GM21447 (cell line): ENCODE results near the gene PPFIA3.
"Not testable (repeated sequence)": the region's sequence is repeated elsewhere in the genome, so short reads cannot be mapped to it uniquely, and the experiment has no call there.

Experiments
- ATAC-seq: cut with Tn5 transposase; IDR thresholded peaks from one replicate; pipeline ENCODE4 v1.9.1; 2021; ENCODE audit not compliant: unreplicated experiment

The PPFIA3 gene

DNA sequence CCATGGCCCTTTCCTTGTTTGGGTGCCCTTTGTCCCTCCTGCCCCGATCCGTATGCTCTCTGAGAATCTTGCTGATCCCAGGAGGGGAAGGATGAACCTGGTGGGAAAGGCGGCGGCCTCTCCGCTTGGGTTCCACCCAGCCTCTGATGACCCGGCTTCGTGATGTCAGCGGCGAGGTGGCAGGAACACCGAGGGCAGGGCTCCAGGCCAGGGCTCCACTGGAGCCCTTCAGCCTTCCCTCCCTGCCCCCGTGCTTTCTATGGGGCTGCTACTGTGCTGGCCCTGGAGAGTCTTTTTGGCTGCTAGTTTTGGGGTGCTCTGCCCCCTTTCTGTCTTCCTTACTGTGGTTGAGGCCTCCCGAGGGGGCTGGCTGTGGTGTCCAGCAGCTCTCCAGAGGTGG is 17.0 kb upstream of the PPFIA3 start:
- no peak for ATAC-seq

DNA sequence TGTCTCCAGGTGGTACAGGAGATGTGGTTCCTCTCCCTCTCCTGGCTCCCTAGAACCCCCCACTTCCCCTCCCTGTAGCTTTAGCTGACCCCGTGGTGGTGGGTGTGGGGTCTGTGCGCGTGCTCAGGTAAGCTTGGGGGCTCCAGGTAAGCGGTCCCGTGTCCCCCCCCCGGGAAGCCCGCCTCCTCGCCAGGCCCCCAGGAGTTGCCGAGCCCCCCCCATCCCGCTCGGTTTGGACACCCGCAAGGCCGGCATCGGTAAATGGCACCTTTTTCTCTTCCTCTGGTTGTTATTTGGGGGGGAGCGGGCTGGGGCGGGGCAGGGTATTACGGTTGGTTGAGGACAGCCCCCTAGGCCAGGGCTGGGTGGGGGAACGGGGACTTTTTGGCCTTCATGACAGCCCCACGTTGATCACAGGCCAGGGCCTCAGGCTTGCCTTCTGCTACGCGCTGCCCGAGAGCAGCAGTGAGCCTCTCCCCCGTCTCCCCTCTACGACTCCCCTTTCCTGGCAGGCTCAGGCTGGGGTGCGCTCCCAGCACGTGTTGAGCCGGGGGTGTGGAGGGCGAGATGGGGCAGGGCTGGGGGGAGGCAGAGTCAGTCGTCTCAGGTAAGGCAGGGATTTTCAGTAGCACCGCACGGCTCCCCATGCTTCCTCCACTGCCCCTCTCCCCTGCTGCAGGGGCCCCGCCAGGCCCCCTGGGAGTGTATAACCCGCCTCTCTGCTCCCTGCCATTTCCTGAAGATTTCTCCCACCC is 15.8 kb upstream of the PPFIA3 start:
- no peak for ATAC-seq

- ATAC-seq, result no peak
Observed at GRCh38 chr19:49104229-49104864, 15.0 kb upstream of the PPFIA3 start.

DNA sequence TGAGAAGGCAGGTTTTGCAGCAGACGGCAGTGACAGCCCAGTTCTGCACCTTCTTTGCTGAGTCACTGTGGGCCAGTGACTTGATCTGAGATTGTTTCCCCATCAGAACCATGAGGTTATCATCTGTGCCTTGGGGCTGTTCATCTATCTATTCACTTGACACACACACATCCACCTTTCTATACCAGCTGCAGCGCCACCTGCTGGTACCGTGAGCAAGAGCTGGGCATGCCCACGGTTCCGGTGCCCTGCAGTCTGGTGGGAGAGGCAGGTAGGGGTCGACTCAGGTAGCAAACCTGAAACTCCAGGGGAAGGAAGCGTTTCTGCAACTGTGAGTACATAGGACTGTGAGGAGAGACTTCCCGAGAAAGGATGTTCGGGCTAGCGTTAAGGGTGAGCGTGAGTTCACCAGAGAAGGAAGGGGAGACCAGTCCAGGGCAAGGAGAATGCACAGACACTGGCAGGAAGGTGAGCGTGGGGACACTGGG is 12.7 kb upstream of the PPFIA3 start:
- ATAC-seq, result no peak

DNA sequence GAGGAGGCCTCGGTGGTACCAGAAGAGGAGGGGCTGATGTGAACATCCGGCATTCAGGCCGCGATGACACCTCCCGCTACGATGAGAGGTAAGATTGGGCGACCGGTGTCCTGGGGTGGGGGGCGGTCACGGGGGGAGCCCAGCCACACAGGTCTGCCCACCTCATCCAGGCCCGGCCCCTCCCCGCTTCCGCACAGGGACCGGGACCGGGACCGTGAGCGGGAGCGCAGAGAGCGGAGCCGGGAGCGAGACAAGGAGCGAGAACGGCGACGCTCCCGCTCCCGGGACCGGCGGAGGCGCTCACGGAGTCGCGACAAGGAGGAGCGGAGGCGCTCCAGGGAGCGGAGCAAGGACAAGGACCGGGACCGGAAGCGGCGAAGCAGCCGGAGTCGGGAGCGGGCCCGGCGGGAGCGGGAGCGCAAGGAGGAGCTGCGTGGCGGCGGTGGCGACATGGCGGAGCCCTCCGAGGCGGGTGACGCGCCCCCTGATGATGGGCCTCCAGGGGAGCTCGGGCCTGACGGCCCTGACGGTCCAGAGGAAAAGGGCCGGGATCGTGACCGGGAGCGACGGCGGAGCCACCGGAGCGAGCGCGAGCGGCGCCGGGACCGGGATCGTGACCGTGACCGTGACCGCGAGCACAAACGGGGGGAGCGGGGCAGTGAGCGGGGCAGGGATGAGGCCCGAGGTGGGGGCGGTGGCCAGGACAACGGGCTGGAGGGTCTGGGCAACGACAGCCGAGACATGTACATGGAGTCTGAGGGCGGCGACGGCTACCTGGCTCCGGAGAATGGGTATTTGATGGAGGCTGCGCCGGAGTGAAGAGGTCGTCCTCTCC is 11.5 kb upstream of the PPFIA3 start:
- ATAC-seq, result no peak

DNA sequence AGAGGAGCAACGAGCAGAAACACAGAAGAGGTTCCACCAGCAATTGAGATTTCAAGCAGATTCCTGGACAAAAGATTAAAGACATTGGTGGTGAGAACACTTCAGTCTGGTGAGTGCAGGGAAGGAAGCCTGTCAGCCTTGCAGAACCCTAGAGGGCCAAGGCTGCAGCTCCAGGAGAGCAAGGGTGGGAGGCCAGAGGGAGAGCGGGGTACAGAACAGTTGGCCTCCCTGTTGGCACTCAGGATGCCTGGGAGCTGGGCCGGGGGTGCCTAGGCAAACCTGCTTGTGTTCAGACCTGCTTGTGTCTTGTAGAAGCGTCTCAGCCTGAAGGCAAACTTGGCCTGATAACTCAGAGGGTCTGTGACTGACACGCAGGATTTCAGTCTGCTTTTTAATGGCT is 10.3 kb upstream of the PPFIA3 start:
- ATAC-seq, result no peak

GRCh38 chr19:49109569-49110233 is 9.6 kb upstream of the PPFIA3 start:
- ATAC-seq, result no peak

DNA sequence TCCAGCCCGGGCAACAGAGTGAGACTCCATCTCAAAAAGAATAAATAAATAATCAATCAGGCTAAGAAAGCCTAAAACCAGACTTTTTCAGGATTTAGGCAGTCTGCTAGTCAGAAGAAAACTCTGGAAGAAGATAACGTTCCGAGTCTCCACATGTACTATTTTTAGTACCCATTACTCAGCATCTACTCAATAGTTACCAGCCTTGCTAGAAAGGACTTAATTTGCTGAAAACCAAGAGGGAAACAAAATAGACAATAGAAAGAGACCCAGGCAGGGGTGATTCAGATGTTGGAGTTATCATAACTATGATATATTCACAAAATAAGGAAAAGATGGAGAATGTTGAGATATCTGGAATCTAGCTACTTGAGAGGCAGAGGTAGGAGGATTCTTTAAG is 8.8 kb upstream of the PPFIA3 start:
- no peak for ATAC-seq

- no peak for ATAC-seq
Observed at GRCh38 chr19:49111218-49111998, 7.9 kb upstream of the PPFIA3 start.

GRCh38 chr19:49113762-49114629 is 5.3 kb upstream of the PPFIA3 start, which contains the start of gene LIN7B:
Gene LIN7B (plus strand): TSS chr19:49114370. CDS start chr19:49114405, 35 bp downstream.
- ATAC-seq, result peak; percentile 46

- no peak for ATAC-seq
Observed at GRCh38 chr19:49114630-49115363, 4.5 kb upstream of the PPFIA3 start.

DNA sequence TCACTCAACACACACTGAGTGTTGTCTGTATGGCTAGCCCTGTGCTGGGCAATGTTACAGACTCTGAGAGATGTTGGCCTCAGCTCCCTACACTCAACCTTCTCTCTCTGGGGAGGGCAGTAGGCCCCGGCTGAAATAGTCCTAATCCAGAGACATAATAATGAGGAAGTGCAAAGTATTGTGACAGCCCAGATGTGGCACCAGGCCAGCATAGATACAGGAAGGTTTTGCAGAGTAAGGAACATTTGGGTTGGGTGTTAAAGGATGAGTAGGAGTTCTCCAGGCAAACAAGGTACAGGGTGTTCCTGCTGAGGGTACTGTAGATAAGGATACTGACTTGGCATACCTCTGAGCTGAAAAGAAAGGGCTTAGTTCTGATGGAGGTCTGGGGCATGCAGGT is 2.8 kb upstream of the PPFIA3 start:
- ATAC-seq, result no peak

DNA sequence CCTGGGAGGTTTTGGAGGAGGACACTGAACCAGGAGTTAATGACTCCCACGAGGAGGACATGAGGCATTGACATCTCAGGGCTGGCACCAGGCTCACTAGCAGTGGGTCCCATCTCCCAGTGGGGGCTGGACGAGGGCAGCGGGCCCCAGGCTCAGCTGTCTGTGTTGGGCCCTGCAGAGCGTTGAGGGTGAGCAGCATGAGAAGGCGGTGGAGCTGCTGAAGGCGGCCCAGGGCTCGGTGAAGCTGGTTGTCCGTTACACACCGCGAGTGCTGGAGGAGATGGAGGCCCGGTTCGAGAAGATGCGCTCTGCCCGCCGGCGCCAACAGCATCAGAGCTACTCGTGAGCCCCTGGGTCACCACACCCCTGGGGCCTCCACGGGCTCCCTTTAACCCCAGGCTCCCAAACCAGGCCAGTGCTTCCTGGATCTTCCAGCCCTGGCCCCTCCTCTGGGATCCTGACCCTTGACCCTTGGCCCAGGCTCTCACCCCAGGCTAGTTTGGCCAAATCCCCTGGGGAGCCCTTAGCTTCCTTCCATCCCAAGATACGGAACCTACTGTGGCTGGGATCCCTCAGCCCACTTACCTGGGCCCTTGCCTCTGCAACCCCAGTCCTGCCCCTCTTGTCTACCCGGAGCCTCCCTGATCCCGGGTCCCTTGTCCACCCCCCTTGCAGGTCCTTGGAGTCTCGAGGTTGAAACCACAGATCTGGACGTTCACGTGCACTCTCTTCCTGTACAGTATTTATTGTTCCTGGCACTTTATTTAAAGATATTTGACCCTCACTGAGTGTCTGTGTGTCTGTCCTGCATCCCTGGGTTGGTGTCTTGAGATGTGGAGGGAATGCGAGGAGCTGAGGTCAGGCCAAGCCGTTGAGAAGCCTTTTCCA is 1.4 kb upstream of the PPFIA3 start:
- no peak for ATAC-seq

DNA sequence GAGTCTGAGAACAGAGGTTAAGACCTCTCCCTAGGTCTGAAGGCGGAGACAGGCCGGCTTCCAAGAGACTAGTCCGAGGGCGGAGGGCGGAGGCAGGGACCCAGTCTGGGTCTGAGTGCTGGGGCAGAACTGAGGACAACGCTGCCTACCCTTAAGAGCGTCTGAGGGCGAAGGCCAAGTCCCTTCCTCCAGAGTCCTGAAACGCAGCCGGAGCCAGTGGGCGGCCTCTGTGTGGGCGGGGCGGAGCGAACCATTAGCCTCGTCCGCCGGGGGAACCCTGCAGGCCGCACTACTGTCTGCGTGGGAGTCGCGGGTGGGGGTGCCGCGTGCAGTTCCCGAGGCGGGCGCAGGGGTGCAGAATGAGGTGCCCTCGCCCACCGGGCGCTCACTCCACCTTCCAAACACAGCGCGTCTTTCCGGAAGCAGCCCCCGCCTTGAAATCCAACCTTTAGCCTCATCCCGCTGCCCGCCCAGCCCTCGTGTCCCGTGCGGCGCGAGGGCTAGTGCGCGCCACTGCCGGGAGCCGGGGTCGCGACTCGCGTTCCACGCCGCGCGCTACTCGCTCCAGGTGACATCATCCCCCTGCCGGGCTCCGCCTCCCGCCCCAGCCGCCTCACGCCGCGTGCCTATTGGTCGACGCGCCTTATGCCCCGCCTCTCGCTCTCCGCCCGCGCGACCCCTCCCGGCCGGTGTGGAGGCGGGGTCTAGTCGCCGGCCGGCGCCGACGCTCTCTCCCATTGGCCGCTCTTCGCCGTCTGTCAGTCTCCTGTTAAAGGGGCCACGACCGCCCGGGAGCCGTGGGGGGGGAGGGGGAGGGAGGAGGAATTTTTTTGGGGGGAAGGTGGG is 556 bp upstream of the PPFIA3 start, which contains the start of gene C19orf73:
TSS of gene C19orf73 (minus strand) at position 579 of the 846 bp plus-strand sequence. CDS start at position 458, 121 bp downstream.
- peak; percentile 67 for ATAC-seq

DNA sequence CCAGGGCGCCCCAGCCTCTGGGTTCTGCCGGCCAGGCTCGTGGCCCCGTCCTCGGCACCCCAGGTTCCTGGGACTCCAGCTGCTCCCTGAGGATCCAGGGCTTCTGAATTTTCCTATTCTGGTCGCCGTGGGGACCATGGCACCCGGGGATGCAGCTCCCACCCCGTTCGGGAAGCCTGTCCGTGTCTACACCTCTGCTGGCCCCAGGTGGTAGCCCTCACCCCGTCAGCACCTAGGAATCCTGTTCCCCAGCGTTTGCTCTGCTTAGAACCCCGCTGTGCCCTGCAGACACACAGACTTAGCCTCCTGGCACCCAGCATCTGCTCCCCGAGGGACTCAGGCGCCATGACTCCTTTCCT is 960 bp downstream of the PPFIA3 start:
- no peak for ATAC-seq

DNA sequence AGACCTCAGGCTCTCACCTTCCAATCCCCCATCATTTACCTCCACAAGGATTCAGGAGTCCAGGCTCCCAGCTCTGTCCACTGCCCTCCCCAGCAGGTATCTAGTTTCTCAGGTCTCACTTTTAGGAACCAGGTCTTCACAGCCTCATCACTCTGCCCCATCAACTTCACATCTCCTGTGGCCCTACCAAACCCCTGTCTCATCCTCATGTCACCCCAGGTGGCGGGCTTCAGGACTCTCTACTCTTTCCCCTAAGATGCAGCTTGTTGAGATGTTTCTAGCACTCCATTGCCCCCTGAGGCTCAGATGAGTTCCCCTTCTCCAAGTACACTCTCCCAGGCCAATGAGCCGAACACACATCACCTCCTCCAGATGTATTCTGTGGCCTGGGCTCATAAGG is 1.5 kb downstream of the PPFIA3 start:
- no peak for ATAC-seq

- ATAC-seq, result not testable (repeated sequence)
Observed at GRCh38 chr19:49121841-49122240, 2.5 kb downstream of the PPFIA3 start.
